Activated naive CD4-positive, alpha-beta T cell treated with Interleukin-2 at 50 U/mL for 16 hours (primary cell): ENCODE results near the gene IRX6.

Experiments
- DNase-seq: peaks from one replicate; pipeline ENCODE4 v3.0.0-alpha.2; 2020

The IRX6 gene

GRCh38 chr16:55324285-55325079 lies 479 bp downstream of the IRX6 start:
- DNase-seq: no peak

GRCh38 chr16:55325080-55325447 lies 1.1 kb downstream of the IRX6 start:
- DNase-seq: no peak

GRCh38 chr16:55325458-55326109 lies 1.6 kb downstream of the IRX6 start:
- no peak for DNase-seq

DNA sequence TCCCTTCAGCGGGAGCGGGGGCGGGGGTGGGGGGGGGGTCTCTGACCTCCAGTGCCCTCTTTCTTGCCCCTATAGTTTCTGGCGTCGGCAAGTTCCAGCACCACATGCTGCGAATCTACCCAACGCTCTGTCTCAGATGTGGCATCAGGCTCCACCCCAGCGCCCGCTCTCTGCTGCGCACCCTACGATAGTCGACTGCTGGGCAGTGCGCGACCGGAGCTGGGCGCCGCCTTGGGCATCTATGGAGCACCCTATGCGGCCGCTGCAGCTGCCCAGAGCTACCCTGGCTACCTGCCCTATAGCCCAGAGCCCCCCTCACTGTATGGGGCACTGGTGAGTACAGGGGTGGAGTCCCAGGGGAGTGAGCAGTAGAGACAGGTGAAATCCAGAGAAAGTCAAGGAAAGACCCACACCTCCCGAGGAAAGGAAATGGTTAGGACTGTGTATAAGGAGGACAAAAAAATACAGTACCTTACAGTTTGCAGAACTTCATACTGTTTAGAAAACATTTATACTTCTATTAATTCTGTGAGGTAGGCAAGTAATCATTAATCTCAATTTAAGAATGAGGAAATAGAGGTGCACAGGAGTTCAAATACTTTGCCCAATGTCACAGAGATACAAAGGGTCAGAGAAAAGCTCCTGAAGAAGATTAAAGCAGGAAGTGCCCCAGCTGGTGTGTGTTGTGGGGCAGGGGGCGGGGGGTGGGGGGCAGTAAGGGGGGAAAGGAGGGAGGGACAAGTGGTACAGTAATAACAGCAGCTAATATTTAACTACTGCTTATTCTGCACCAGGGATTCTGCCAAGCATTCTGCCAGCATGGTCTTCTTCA lies 2.5 kb downstream of the IRX6 start:
- no peak for DNase-seq

DNA sequence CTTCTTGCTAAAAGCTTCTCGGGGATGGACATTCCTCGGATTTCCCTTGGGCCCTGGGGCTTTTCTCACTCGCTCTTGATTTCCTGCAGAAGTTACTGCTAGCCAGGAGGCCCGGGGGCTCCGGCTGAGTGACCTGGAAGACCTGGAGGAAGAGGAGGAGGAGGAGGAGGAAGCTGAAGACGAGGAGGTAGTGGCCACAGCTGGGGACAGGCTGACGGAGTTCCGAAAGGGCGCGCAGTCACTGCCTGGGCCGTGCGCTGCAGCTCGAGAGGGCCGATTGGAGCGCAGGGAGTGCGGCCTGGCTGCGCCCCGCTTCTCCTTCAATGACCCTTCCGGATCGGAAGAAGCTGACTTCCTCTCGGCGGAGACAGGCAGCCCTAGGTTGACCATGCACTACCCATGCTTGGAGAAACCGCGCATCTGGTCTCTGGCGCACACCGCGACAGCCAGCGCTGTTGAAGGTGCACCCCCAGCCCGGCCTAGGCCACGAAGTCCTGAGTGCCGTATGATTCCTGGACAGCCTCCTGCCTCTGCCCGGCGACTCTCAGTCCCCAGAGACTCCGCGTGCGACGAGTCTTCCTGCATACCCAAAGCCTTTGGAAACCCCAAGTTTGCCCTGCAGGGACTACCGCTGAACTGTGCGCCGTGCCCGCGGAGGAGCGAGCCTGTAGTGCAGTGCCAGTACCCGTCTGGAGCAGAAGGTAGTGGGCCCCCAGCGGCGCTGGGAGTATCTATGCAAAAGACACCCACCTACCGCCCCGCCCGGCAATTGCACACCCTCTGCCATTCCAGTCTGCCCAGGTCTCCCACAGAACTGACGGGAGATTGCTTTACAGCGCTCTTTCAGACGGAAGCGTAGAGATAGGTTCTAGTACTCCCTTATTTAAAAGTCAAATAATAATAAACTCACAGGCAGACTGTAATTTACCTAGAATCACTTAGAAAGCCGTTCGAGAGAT lies 4.9 kb downstream of the IRX6 start:
- no peak for DNase-seq

DNA sequence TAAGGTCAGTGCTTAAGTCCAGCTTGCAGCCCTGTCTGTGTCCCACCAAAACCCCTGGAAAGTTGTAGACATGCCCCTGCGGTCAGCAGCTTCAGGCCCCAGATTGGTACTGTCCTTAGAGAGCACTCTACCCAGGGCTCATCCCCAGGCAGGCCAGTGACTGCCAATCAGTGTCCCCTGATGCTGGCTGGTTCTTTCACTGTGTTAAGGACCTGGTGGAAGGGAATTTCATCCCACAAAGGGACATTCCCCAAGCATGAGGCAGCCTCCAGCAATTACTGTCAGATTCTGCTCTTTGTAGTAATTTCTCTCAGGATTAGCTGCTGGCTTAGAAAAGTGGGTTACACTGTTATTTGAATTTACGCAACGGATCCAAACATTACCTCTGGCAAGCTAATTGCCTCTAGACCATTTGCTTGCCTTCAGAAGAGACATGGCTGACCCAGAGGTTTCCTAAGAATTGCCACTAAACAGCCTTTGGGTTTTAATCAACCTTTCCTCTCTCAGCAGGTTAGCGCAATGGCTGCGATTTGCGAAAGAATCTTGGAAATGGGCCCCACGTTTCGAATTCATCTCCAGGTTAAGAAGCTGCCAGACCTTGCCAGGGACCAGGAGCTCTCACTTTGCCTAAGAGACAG lies 5.9 kb downstream of the IRX6 start:
- DNase-seq: no peak

DNA sequence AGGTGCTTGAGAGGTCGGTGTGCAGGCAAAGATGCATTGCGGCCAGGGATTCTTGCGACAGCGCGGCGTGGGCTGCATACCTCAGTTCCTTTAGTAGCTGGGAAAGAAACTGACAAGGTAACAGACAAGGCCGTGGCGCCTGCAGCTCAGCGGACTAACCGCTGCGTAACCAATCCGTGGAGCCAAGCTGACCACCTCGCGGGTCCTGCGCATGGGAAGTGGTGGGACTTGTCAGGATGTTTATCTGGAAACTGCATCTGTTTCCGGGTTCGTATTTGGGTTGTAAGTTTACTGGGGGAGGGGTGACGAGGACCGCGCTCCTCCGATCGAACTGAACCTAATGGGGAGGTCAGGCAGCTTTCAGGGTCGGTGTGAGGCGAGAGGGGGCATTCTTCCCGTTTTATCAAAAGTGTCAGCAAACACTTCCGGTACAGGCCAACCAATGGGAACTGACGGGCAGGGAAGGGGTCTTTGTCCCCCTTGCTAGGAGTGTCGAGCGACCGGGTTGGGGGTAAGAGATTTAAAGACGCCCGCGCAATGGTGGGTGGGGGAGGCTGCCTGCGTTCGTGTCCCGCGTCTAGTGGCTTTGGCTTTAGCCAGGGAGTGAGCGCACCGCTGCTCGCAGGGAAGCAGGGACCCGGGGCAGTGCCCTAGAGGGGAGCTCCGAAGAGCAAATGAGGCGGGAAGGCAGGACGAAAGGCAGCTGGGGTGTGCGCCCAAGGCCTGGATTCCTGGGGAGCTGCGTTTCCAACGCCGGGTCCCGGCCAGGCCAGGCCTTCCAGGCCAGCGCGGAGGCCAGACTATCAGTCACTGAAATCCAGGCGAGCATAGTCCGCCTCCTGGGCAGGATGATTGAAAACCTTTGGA lies 7.0 kb downstream of the IRX6 start:
- no peak for DNase-seq

DNA sequence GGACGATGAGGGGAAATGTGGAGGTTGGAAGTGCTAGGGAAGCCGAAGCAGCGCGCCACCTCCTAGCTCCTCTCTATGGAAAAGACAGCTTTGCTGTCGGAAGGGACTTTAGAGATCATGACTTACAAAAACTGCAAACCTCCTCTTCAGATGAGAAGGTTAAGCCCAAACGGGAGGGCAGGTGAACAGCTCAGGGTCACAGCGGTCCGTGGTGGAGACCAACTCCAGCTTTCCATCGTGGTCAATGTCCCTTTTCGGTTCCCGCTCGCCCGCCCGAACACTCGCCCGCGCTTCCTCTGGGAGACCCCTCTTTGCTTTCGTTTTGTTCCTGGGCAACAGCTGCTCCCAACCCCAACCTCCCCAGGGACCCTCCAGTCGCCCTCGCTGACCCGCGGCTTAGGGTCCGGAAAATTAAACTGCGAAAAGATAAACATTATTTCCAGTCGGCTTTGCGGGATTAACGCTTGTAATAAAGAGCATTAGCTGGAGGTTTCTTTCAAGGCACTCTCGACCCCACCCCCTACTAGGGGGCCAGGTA lies 7.7 kb downstream of the IRX6 start:
- DNase-seq: no peak

DNA sequence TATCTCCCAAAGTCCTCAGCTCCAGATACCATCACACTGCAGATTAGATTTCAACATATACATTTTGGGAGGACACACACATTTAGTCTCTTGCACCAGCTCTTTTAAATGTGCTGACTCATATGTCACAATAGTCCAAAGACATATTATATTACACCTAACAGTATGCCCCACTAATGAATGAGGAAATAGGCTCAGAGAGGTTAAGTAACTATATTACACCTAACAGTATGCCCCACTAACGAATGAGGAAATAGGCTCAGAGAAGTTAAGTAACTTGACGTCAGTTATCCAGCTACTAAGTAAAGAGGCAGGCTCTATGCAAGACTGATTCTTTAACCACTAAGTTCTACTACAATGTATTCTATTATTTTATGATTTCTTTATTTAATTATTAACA lies 9.7 kb downstream of the IRX6 start:
- DNase-seq: no peak

DNA sequence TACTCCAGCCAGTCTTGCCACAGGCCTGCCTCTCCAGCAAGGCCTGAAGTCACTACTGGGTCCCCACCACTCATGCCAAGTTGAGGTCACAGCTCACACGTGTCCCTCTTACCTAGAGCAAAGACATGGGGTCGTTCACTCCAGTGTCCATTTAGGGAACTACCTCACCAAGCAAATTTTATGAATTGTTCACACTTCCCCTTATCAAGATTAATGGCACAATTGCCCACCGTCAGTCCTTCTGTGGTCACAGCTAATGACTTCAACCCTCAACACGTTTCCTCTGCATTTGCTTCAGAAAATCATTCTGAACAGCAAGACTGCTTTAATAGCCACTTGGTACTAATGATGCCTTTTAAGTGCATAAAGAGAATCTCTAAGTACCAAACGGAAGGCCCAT lies 14.6 kb downstream of the IRX6 start:
- DNase-seq: no peak

DNA sequence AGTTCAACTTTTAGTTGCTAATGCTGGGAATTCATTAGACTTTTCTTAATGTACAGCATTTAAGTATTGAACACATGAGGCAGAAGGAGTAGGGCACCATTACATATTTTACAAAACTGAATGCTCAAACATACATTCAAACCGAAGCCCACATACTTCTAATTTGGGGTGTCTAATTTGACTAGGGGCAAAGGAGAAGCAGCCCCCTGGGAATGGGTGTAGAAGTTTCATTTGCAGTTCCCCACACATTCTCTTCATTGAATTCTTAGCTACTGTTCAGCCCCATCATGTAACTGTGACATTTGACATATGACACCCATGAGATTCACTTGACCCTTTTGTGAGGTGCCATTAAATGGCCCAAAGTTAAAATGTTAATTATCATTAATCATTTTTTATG lies 16.4 kb downstream of the IRX6 start:
- no peak for DNase-seq

- no peak for DNase-seq
These were observed 17.7 kb downstream of the IRX6 start for GRCh38 chr16:55341681-55342080.

DNA sequence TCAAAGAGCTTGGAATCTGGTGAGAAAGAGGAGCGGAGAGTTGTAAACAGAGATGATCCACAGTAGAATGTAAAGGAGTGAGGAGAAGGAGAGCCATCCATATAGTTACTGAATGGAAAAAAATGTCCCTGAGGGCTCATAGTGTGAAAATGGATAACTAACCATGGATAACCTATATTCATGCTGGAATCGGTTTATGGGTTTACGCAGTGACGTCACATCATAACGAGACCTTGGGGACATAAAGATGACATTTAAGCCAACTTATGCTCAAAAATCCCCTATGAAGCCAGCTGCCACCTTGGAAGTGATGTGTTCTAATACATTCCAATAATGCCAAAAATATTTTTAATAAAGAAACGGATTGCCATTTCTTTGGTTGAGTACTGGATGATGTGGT lies 22.5 kb downstream of the IRX6 start:
- no peak for DNase-seq

DNA sequence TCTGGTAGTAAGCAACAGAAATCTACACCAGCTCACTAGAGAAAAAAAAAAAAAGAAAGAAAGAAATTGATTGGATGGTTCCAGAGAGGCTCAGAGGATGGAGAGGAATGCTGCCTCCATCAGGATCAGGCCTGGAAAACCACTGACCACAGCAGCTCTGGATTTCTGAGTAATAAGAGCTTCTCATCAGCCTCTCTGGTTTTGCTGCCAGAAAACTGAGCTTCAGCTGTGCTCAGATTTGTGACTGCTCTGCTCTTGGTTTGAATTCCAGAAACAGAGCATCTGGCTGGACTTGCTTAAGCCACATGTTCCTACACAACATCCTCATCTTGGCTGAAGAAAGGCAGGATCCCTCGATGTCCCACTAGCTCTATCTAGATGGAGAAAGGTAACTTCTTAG lies 25.9 kb downstream of the IRX6 start:
- DNase-seq: no peak

DNA sequence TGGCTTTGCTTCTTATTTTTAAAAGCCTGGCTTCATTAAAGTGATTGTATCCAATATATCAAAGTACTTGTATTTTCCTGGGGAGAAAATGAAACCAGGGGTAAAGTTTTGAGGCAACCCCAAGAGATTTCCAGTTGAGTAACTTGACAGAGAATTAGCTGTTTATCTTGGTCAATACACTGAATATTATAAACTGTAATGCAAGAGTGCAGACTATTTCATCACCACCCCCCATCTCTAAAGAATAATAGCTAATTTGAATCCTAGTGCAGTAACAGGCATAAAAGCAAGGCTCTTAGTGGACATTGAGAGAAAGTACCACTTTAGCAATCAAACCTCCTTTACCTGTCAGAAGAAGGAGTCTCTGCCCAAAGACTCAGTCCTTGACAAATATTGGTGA lies 27.0 kb downstream of the IRX6 start:
- no peak for DNase-seq

GRCh38 chr16:55351936-55352335 lies 27.9 kb downstream of the IRX6 start:
- no peak for DNase-seq

- no peak for DNase-seq
These were observed 33.2 kb downstream of the IRX6 start for GRCh38 chr16:55357241-55357640.

DNA sequence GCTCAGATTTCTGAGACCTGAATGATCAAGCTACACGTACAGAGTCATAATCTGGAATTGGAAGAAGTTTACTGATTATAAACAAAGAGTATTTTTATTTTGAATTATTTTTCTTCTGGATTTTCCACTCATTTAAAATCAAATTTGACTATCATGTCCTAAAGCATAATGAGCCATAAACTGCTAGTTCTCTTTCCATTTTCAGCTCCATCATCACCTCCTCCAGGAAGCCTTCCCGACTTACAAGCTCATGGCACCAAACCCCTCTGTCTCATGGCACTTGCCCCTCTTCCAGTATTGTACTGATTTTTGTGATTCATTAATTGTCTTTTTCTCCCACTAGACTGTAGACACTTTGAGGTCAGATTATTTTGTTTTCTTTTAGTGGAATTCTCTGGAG lies 35.9 kb downstream of the IRX6 start:
- no peak for DNase-seq

- no peak for DNase-seq
These were observed 40.8 kb downstream of the IRX6 start for GRCh38 chr16:55364811-55365210.

DNA sequence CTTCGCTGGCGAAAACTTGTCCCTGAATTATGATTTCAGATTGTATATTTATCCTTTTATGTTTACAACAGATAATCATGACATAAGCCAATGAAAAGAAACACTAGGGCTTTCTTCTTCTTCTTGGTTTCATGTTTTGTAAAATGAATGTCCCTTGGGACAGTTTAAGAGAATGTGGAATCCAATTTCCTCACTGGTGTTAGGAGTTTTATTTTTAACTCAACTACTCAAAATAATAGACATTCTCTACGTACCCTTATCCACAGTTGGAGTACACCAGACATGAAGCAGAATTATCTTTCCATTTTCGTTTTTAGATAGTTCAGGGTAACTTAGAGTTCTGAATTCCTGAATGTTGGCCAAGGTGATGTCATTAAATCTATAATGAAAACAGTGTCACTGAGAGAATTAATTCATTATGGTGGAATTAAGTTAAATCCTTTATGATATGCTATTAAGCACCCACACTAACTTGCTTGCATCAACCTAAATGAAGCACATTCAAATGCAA lies 43.4 kb downstream of the IRX6 start:
- DNase-seq: no peak
